Measurements from ENCODE around the gene CNR2.

GRCh38 chr1:23930861-23931490 lies 17.8 kb upstream of the CNR2 start:
- TF ChIP-seq CTCF (conservative IDR thresholded peaks at IDR 0.05; ENCODE audit: low read depth, low read length) (no peak), EZH2 (IDR thresholded peaks at IDR 0.05; ENCODE audit: borderline replicate concordance, low read depth, low read length, poor library complexity, severe bottlenecking) (no peak)

Data from A673 (cell line).